SU-DHL-6 (cell line): ENCODE data around the gene C5orf46.

Experiments used
- H2AFZ ChIP-seq: fragments of 200-600 bp; sonication (generic); 2 replicates; pipeline ENCODE4 v1.6.1; 2014; ENCODE audit warnings: low read depth, mild to moderate bottlenecking, moderate library complexity, mixed read lengths, antibody characterized with exemption, low read length; ENCODE audit not compliant: severe bottlenecking
- H3F3A ChIP-seq: fragments of 200-600 bp; shearing (Covaris generic); 2 replicates; pipeline ENCODE4 v1.6.0; 2016; ENCODE audit warnings: antibody characterized with exemption, mild to moderate bottlenecking; ENCODE audit not compliant: insufficient read depth
- H3K27ac ChIP-seq: fragments of 200-600 bp; sonication (generic); 2 replicates; pipeline ENCODE4 v1.5.1; 2016; ENCODE audit warnings: low read depth, mild to moderate bottlenecking, low read length, moderate library complexity, mixed read lengths
- H3K27me3 ChIP-seq: fragments of 200-600 bp; sonication (generic), shearing (Covaris generic); 2 replicates; pipeline ENCODE4 v1.6.0; 2014; ENCODE audit warnings: mild to moderate bottlenecking, low read length
- H3K36me3 ChIP-seq: fragments of 200-600 bp; sonication (generic); 2 replicates; pipeline ENCODE4 v1.6.1; 2014; ENCODE audit warnings: mild to moderate bottlenecking, low read length, mixed read lengths
- H3K4me2 ChIP-seq: fragments of 300-600, 200-600 bp; shearing (Covaris generic), sonication (generic); 2 replicates; pipeline ENCODE4 v1.6.0; 2014; ENCODE audit warnings: low read length, low read depth, mild to moderate bottlenecking; ENCODE audit not compliant: poor library complexity, severe bottlenecking
- H3K4me3 ChIP-seq: fragments of 200-600 bp; sonication (generic); 2 replicates; pipeline ENCODE4 v1.5.1; 2014; ENCODE audit warnings: antibody characterized with exemption, low read length, mild to moderate bottlenecking, mixed read lengths; ENCODE audit not compliant: insufficient read depth, poor library complexity, severe bottlenecking
- H3K79me2 ChIP-seq: fragments of 200-600 bp; sonication (generic); 2 replicates; pipeline ENCODE4 v1.6.1; 2014; ENCODE audit warnings: mild to moderate bottlenecking, low read length, moderate library complexity; ENCODE audit not compliant: insufficient read depth
- H3K9ac ChIP-seq: fragments of 200-600 bp; sonication (generic); 2 replicates; pipeline ENCODE4 v1.7.0; 2014; ENCODE audit warnings: mild to moderate bottlenecking, low read length
- H3K9me2 ChIP-seq: fragments of 200-600 bp; sonication (generic); replicated peaks from 2 replicates; pipeline ENCODE4 v1.6.1; 2014; ENCODE audit warnings: low read length; ENCODE audit not compliant: insufficient read depth
- H3K9me3 ChIP-seq: fragments of 200-600 bp; sonication (generic); 2 replicates; pipeline ENCODE4 v1.6.1; 2014; ENCODE audit warnings: low read length, mixed read lengths; ENCODE audit not compliant: insufficient read depth
- H4K20me1 ChIP-seq: fragments of 200-600 bp; sonication (generic); 2 replicates; pipeline ENCODE4 v1.6.1; 2014; ENCODE audit warnings: low read depth, mild to moderate bottlenecking, antibody characterized with exemption, low read length, moderate library complexity, mixed read lengths
- EZH2phosphoT487 ChIP-seq: fragments of 200-600 bp; sonication (generic), shearing (Covaris generic); conservative IDR thresholded peaks from 2 replicates; pipeline ENCODE4 v1.6.1; 2018; ENCODE audit warnings: mild to moderate bottlenecking, antibody characterized with exemption, low read length, moderate library complexity, mixed read lengths
- TF ChIP-seq, protein P1 (sequence below): fragments of 200-600 bp; sonication (generic); IDR thresholded peaks from one replicate; pipeline ENCODE4 v1.5.1; 2017; ENCODE audit warnings: antibody characterized with exemption, mild to moderate bottlenecking, low read length, moderate library complexity; ENCODE audit not compliant: insufficient read depth, poor library complexity, severe bottlenecking

C5orf46 gene

DNA sequence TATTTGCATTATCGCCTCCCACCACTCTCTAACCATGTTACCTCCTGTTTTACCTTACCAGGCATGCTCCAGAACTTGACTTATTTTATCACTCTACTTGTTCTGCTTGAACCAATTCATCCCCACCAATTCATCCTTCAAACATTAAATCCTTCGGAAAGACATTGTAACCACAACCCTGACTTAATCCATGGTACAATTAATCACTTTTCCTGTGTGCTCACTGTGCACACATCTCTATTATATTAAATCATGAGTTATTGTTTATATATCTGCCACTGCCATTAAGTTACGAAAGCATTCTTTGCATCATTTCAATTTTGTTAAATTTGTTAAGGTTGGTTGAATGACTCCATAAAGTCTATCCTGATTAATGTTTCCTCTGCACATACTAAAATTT, 7.4 kb upstream of the C5orf46 start:
- no peak overlapping the region for H3K9ac ChIP-seq
- H4K20me1 ChIP-seq = no peaks in the 10 kb centered on the region
- no peaks in the 10 kb centered on the region for H3K79me2 ChIP-seq
- H3K27me3 ChIP-seq = no peaks in the 10 kb centered on the region
- no peak overlapping the region for H3K27ac ChIP-seq
- H2AFZ ChIP-seq = no peak overlapping the region
- no peak overlapping the region for H3K4me3 ChIP-seq
- H3F3A ChIP-seq = no peaks in the 10 kb centered on the region
- H3K4me2 ChIP-seq = no peak overlapping the region
- no peak for TF ChIP-seq EZH2phosphoT487
- TF ChIP-seq, protein P1, sequence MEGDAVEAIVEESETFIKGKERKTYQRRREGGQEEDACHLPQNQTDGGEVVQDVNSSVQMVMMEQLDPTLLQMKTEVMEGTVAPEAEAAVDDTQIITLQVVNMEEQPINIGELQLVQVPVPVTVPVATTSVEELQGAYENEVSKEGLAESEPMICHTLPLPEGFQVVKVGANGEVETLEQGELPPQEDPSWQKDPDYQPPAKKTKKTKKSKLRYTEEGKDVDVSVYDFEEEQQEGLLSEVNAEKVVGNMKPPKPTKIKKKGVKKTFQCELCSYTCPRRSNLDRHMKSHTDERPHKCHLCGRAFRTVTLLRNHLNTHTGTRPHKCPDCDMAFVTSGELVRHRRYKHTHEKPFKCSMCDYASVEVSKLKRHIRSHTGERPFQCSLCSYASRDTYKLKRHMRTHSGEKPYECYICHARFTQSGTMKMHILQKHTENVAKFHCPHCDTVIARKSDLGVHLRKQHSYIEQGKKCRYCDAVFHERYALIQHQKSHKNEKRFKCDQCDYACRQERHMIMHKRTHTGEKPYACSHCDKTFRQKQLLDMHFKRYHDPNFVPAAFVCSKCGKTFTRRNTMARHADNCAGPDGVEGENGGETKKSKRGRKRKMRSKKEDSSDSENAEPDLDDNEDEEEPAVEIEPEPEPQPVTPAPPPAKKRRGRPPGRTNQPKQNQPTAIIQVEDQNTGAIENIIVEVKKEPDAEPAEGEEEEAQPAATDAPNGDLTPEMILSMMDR = no peak
- no peaks in the 10 kb centered on the region for H3K9me3 ChIP-seq
- H3K36me3 ChIP-seq = no peaks in the 10 kb centered on the region
- H3K9me2 ChIP-seq = no peaks in the 10 kb centered on the region

DNA sequence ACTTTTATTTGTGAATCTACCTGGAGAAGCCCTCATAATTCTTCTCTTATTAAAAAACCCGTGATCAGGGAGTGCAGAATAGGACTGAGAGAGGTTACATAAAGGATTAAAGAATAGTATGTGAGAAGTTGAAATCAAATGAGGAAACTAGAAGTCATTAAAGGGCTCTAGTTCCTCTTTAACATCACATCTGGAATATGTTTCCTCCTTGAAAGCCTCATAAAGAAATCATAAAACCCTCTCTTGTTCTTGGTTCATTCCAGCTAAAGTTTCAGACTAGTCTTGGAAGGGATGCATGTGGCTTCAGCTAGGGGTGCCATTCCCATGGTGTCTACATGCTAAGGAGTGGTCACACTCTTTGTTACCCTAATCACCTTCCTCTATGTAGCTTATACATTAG, 5.7 kb upstream of the C5orf46 start:
- Histone ChIP-seq H3K9ac (no peak overlapping the region), H3K9me3 (no peaks in the 10 kb centered on the region), H3K9me2 (no peaks in the 10 kb centered on the region), H3K27ac (no peak overlapping the region), H4K20me1 (no peaks in the 10 kb centered on the region), H3K4me2 (no peak overlapping the region), H2AFZ (no peak overlapping the region), H3K4me3 (no peak overlapping the region), H3K36me3 (no peaks in the 10 kb centered on the region), H3K79me2 (no peaks in the 10 kb centered on the region), H3K27me3 (no peaks in the 10 kb centered on the region), H3F3A (no peaks in the 10 kb centered on the region)
- TF ChIP-seq, protein P1 = no peak
- no peak for TF ChIP-seq EZH2phosphoT487

DNA sequence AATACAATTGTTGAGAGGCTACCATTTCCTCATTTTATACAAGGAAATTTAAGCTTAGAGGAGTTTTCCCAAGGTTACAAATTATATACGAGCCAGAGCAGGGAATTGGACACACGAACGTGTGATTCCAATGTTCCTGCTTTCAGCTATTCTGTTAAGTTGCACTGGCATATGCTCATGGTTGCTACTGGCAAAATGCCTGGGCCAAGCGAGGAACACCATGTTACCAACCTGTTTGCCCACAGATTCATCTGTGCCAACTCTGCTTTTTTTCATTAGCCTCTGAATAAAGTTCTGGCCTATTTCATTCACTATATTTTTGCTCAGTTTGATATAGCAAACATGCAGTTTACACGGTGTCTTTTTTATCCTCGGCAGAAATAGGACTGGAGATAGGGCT, 5.1 kb upstream of the C5orf46 start:
- no peak overlapping the region for H3K4me2 ChIP-seq
- no peak overlapping the region for H3K27ac ChIP-seq
- H4K20me1 ChIP-seq = no peaks in the 10 kb centered on the region
- no peaks in the 10 kb centered on the region for H3F3A ChIP-seq
- H3K9me2 ChIP-seq = no peaks in the 10 kb centered on the region
- H3K79me2 ChIP-seq = no peaks in the 10 kb centered on the region
- no peak overlapping the region for H3K4me3 ChIP-seq
- H3K27me3 ChIP-seq = no peaks in the 10 kb centered on the region
- no peak for TF ChIP-seq EZH2phosphoT487
- TF ChIP-seq, protein P1 = no peak
- H3K36me3 ChIP-seq = no peaks in the 10 kb centered on the region
- no peak overlapping the region for H3K9ac ChIP-seq
- no peak overlapping the region for H2AFZ ChIP-seq
- no peaks in the 10 kb centered on the region for H3K9me3 ChIP-seq
